Fibroblast of villous mesenchyme (primary cell): ENCODE results near the gene STRBP. TPM values are rescaled to one million over a fixed set of nuclear protein-coding genes. Genes with fewer than 3 reads are reported as not detected.

Experiments
- DNase-seq: peaks from one replicate; pipeline ENCODE4 v3.0.0-alpha.2; 2010; ENCODE audit warnings: low read depth
- H3K4me3 ChIP-seq: 2 replicates; pipeline ENCODE4 v1.5.1; 2011; ENCODE audit warnings: low read depth, mild to moderate bottlenecking, low read length
- total RNA-seq: library from RNA; depleted of rRNA; stranded (reverse); fragments of >200 nt; gene quantifications from 2 replicates; pipeline ENCODE4 v1.2.3, GENCODE V29; 2012
- TF ChIP-seq, protein P1 (sequence below): IDR thresholded peaks from 2 replicates; pipeline ENCODE4 v1.5.1; 2012; ENCODE audit warnings: low read depth, mild to moderate bottlenecking, low read length; ENCODE audit not compliant: insufficient read depth

The STRBP gene
- total RNA-seq, 1 donor = 4.3 TPM

DNA sequence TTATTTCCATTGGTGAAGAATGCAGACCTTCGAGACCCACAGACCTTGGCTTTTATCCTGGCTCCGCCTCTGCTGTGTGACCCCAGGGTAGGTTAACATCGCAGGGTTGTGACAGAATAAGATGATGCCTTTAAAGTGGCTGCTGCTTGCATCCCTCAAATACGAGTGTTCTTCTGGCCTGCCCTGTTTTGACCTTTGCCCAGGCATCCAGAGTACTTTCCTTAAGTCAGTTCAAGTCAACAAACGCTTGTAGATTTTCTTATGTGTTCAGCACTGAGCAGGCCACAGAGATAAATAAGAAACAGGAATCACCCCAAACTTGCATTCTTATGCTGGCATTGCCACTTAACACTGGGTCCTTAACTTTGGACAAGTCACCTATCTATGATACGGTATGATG is 184.7 kb downstream of the STRBP start:
- TF ChIP-seq, protein P1, sequence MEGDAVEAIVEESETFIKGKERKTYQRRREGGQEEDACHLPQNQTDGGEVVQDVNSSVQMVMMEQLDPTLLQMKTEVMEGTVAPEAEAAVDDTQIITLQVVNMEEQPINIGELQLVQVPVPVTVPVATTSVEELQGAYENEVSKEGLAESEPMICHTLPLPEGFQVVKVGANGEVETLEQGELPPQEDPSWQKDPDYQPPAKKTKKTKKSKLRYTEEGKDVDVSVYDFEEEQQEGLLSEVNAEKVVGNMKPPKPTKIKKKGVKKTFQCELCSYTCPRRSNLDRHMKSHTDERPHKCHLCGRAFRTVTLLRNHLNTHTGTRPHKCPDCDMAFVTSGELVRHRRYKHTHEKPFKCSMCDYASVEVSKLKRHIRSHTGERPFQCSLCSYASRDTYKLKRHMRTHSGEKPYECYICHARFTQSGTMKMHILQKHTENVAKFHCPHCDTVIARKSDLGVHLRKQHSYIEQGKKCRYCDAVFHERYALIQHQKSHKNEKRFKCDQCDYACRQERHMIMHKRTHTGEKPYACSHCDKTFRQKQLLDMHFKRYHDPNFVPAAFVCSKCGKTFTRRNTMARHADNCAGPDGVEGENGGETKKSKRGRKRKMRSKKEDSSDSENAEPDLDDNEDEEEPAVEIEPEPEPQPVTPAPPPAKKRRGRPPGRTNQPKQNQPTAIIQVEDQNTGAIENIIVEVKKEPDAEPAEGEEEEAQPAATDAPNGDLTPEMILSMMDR = no peak
- no peak for DNase-seq
- no peak overlapping the region for H3K4me3 ChIP-seq

DNA sequence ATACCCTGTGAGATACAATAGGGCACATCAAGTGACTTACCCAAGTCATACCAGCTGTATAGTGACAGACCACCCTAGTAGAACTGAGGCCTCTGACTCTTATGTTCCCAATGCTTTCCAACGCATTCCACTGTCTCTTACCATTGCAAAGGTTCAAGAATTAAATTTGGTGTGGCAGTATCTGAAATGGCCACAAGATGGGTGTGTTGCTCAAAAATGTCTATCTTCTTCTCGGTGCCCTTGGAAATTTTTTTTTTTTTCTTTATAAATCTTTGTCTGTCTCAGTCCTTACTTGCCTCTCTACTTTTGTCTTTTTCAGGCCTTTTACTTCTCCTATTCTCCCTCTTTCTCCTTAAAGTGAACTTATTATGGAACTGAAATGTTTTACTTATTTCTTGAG is 186.6 kb downstream of the STRBP start:
- DNase-seq = peak; percentile 46
- H3K4me3 ChIP-seq = no peak overlapping the region
- TF ChIP-seq, protein P1 = peak; percentile 69

DNA sequence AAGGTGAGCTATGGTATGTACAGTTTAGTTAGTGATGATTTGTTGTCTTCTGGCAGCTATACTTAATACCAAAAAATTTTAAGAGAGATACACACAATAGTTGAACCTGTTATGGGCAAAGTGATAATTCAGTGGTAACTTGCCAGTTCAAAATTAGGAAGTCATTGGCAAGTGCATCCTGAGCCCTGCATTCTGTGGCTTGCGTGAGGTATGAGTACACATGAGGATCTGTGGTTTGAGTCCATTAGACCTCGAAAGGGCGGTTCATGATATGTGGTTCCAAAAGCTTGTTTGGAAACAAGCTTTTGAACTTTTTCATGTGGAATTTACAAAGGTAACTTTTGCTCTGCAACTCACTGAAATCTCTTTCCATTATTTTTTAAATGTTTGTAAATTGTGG is 187.9 kb downstream of the STRBP start:
- DNase-seq = no peak
- no peak overlapping the region for H3K4me3 ChIP-seq
- TF ChIP-seq, protein P1 = no peak

DNA sequence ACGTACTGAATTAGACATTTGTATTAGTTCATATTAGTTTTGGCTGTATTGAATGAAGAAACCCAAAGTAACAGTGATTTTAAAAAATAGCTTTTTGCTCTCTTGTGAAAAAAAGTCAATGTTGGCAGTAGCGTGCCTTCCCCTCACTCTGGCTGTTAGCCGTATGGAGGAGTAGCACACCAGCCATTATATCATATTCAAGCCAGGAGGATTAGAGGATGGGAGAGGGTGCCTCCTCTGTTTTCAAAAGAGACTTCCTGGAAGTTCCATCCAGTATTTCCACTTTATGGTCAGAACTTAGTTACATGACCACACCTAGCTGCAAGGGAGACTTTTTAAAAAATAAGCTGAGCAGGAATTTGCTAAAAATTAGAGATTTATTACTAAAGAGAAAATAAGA is 193.8 kb downstream of the STRBP start:
- no peak for DNase-seq
- no peak overlapping the region for H3K4me3 ChIP-seq
- TF ChIP-seq, protein P1 = no peak

- peak; percentile 81 for DNase-seq
- peak overlapping the region; percentile 17 for H3K4me3 ChIP-seq
- TF ChIP-seq, protein P1 = no peak
Measured at GRCh38 chr9:123073991-123074422, 194.4 kb downstream of the STRBP start.

- H3K4me3 ChIP-seq = peak overlapping the region; percentile 17
- no peak for DNase-seq
Measured at GRCh38 chr9:123073441-123073840, 194.9 kb downstream of the STRBP start.

More at GRCh38 chr9:123073441-123073840, 194.9 kb downstream of the STRBP start:
- TF ChIP-seq, protein P1 = no peak
